ENCODE results near the gene TRIP12.

DNA sequence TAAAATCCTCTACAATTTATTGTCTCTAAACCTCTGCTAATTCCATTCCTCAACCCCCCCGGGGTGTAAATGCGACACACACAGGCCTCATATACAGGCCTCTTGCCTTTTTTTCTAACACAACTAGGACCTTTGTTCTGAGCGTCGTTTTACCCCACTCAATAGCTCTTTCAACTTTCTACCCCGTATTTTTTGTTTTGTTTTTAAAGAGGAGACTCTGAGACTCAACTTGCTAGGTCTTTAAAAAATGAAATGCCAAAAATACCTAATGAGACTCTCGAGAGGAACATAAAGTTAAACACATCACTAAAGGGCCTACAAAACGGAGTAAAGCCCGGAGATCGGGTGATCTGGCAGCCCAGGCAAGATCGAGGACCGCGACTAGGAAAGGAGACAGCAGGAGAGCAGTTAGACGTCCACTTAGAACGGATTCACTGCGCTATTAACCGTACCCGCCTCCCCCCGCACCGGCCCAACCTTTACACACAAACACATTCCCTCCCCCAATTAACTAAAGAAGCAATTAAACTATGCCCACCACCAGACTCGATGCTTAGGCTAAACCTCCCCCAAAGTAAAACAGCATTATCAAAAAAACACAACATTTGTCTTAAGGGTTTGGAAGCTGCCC is 1.7 kb downstream of the TRIP12 start:
- TF ChIP-seq RCOR1 (IDR thresholded peaks at IDR 0.05; ENCODE audit: low read length) = no peak
- TF ChIP-seq EP300 (IDR thresholded peaks at IDR 0.05; ENCODE audit: borderline replicate concordance in 1 of 2, low read depth in 1 of 2, low read length in 1 of 2) = no peak

All from SK-N-SH (cell line).